ENCODE measurements around the gene FIGN.

FIGN gene

GRCh38 chr2:163703386-163703785 is 32.4 kb downstream of the FIGN start:
- no peak for DNase-seq

GRCh38 chr2:163701399-163702195 is 34.2 kb downstream of the FIGN start:
- no peak for DNase-seq

- DNase-seq: no peak
These were observed 37.0 kb downstream of the FIGN start for GRCh38 chr2:163698857-163699256.

- DNase-seq: no peak
These were observed 37.8 kb downstream of the FIGN start for GRCh38 chr2:163697846-163698637.

- DNase-seq: no peak
These were observed 38.4 kb downstream of the FIGN start for GRCh38 chr2:163697429-163697828.

GRCh38 chr2:163693484-163693883 is 42.3 kb downstream of the FIGN start:
- no peak for DNase-seq

GRCh38 chr2:163692611-163693482 is 43.0 kb downstream of the FIGN start:
- DNase-seq: no peak

GRCh38 chr2:163692081-163692480 is 43.7 kb downstream of the FIGN start:
- DNase-seq: no peak

- DNase-seq: no peak
These were observed 44.9 kb downstream of the FIGN start for GRCh38 chr2:163690896-163691295.

- DNase-seq: no peak
These were observed 48.6 kb downstream of the FIGN start for GRCh38 chr2:163687217-163687616.

- no peak for DNase-seq
These were observed 49.5 kb downstream of the FIGN start for GRCh38 chr2:163686289-163686688.

GRCh38 chr2:163682695-163683094 is 53.1 kb downstream of the FIGN start:
- DNase-seq: no peak

- no peak for DNase-seq
These were observed 54.1 kb downstream of the FIGN start for GRCh38 chr2:163681745-163682144.

- no peak for DNase-seq
These were observed 60.4 kb downstream of the FIGN start for GRCh38 chr2:163675388-163675787.

GRCh38 chr2:163673522-163673921 is 62.3 kb downstream of the FIGN start:
- DNase-seq: no peak

GRCh38 chr2:163670929-163671328 is 64.9 kb downstream of the FIGN start:
- DNase-seq: no peak

GRCh38 chr2:163669506-163669905 is 66.3 kb downstream of the FIGN start:
- no peak for DNase-seq

- DNase-seq: no peak
These were observed 68.5 kb downstream of the FIGN start for GRCh38 chr2:163667064-163667887.

GRCh38 chr2:163665817-163666216 is 70.0 kb downstream of the FIGN start:
- DNase-seq: no peak

- DNase-seq: no peak
These were observed 70.8 kb downstream of the FIGN start for GRCh38 chr2:163665051-163665450.

GRCh38 chr2:163664610-163665009 is 71.2 kb downstream of the FIGN start:
- no peak for DNase-seq

- no peak for DNase-seq
These were observed 73.5 kb downstream of the FIGN start for GRCh38 chr2:163662141-163662780.
